GM10847 (cell line): Measurements from ENCODE around the gene ZNF548.

Experiments used
- POLR2A ChIP-seq: IDR thresholded peaks from 2 replicates; pipeline ENCODE4 v1.6.1; 2011; ENCODE audit not compliant: insufficient read length; ENCODE audit errors: extremely low read depth

Gene ZNF548

DNA sequence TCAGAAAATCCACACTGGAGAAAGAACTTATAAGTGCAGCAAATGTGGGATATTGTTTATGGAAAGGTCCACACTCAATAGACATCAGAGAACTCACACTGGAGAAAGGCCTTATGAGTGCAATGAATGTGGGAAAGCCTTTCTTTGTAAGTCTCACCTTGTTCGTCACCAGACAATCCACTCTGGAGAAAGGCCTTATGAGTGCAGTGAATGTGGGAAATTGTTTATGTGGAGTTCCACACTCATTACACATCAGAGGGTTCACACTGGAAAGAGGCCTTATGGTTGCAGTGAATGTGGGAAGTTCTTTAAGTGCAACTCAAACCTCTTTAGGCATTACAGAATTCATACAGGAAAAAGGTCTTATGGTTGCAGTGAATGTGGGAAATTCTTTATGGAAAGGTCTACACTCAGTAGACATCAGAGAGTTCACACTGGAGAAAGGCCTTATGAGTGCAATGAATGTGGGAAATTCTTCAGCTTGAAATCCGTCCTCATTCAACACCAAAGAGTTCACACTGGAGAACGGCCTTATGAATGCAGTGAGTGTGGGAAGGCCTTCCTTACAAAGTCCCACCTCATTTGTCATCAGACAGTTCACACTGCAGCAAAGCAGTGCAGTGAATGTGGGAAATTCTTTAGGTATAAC, 12.0 kb upstream of the ZNF548 start:
- TF ChIP-seq POLR2A = no peak

DNA sequence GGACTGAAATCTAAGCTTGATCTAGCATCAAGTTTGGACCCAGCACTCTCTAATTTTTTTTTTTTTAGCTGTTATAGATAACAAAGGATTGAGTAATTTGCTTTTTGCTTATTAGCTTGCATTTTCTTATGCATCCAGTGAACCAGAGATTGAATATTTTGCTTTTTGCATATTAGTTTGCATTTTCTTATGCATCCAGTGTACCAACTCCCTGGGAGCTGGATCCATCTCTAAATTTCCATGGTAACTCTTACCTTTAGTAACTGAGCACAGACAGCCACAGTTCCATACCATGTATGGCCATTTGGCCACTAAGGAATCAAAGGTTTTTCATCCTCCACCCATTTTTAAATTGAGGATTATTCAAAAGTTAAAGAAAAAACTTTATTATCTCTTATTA, 8.7 kb upstream of the ZNF548 start:
- TF ChIP-seq POLR2A = no peak

DNA sequence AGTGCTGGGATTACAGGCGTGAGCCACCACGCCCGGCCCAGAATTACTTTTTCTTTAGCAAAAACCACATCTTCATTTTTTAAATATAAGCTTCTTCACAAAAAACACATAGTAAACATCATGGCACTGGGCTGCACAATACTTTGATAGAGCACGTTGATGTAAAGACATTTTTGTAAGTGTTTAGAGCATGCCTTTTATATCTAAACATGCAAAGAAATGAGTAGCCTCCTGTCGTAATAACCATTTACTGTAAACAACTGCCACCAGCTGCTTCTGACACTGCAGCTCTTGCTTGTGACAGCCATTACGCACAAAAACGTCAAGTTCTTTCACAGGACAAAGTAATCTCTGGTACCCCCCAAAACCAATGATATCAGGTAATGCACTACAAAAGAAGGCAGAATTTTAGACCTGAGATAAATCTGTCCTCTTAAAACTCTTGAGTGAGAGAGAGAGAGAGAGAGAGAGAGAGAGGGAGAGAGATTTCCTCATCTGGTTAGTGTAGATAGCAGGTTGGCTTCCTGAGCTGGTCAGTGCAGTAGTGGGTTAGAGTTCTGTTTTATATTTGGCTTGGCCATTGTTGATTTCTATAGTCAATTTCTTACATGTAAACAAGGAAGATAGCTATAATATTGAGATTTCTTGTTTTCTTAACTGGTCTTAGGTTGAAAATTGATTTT, 6.7 kb upstream of the ZNF548 start:
- TF ChIP-seq POLR2A = no peak

DNA sequence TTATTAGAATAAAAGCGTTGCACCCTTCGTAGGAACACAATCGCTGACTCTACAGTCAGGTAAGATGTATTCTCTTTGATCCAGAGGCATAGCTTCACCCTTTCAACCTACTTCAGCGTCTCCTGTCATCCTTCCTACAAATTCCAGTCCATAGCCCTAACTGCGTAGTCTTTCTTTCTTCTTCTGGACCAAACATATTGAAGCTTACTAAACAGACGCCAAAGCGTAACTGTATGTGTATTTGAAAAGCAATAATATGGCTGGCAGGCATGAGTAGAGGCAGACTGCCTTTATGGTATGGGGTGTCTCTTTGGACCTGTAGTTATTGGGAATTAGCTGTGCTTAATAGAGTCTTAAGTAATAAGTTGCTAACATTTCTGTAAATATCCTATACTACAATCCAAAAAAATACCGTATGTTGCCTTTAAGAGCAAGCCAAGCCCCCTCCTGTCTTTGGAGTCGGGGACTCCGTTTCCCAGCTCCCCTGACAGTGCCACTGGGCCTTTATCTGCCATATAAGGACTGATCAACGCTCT, 392 bp upstream of the ZNF548 start:
- no peak for TF ChIP-seq POLR2A

DNA sequence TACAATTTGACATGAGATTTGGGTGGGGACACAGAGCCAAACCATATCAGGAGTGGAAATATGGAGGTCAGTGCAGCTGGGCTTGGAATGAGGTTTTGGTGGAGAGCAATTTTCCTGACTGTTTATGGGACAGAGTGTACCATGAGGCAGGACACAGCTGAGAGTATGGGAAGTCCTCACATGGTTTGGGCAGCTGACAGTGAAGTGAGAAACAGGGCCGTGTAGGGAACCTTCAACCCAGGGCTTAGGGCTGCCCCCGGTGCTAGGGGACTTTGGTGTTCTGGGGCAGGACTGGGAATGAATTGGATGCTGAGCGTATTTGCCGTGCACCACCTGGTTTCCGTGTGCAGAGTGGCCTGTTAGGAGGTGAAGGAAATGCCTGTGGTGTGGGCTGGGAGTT, 6.1 kb downstream of the ZNF548 start:
- no peak for TF ChIP-seq POLR2A

DNA sequence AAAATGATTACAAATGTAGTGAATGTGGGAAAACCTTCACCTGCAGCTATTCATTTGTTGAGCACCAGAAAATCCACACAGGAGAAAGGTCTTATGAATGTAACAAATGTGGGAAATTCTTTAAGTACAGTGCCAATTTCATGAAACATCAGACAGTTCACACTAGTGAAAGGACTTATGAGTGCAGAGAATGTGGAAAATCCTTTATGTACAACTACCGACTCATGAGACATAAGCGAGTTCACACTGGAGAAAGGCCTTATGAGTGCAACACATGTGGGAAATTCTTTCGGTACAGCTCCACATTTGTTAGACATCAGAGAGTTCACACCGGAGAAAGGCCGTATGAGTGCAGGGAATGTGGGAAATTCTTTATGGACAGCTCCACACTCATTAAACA, 9.2 kb downstream of the ZNF548 start:
- TF ChIP-seq POLR2A = no peak

DNA sequence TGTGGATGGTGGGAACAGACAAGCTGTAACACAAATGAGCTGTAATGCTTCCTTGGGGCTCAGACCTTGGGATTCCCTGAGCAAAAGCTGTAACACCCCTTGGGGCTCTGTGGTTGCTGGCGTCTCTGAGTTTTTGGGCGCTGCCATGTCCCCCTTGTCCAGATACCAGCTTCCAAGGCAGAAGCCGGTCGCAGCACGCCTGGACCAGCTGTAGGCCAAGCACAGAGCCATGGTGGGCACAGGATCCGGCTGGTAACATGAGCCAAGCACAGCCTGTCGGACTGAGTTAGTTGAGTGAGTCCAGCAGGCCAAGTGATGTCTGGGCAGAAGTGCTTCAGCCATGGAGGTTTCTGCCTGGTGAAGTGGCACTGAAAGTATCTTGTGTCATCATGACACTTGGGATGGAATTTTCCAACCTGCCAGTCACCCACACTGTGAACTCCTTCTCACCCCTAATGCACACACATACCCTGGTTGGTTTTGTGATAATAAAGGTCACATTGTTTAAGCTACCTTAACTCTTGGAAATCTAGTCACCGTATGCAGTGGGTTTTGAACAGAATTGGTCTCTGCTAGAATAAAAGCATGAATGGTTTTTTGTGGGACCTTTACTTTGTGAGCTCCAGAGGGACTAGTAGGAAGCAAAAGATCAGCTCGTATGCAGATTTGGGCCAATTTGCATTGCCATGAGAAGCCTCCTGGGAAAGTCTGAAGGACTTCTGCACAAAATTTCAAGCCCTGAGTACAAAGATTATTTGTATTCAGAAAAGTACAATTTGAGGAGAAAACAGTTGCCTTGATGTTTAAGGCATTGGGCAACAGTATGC, 14.3 kb downstream of the ZNF548 start:
- no peak for TF ChIP-seq POLR2A

DNA sequence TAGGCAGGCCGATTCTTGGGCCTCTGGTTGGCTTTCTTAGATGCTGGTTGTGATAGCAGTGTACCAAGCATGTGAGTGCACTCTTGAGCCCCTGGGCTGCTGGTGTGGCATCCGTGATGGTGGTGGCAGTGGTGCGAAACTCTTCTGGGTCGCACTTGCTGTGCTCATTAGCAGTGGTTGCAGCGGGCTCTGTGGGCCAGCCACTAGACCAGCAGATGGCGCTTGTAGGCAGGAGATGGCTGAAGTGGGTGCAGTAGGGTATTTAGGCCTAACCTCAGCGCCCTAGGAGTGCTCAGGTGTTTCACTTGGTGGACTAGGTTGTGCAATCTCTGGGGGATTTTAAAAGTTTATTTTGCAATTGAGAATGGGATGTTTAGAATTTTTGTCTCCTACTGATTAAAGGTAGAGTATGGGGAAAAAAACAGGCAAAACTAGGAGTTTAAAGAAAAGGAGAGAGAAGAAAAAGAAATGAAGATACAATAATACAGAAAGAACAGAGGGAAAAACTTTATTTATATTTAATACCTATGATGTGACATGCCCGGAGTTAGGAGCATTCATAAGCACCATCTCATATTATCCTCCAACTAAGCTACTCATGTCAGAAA, 17.0 kb downstream of the ZNF548 start:
- no peak for TF ChIP-seq POLR2A

DNA sequence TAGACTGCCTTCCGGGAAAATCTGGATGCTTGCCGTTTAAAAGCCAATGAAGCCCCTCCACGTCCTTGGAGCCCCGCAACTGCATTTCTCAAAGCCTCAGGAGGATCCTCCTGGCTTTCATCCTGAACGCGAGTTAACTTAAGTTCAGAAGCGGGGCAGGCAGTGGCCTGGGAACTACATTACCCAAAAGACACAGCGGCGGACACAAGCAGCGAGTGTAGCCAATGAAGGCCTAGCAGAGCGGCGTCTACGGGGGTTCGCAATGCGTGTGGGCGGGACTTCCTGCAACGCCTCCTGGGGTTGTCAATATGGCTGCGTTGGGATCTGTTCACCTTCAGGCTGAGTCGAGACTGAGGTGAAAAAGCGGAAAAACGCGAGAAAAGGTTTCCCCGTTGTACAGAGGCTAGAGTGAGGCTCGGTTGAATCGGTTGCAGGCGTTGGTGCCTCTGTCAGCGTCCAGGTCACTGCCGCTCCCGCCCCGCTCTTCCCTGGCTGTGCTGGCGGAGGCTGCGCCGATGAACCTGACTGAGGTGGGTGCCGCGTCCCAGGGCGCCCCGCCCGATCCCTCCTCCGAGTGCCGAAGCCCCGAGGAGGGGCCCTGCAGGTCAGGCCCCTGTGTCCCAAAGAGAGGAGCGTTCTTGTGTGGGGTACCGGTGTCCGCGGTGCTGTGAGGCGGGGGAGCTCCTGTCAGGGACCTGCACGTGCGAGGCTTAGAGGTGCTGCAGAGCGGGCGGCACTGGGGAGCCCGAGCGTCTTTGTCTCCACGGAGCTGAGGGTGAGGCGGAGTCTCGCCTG, 21.4 kb downstream of the ZNF548 start, which contains the start of gene ZNF17:
ZNF17 (plus strand) TSS at position 285 of the 795 bp plus-strand sequence. CDS start 2,455 bp downstream, outside the sequence.
- TF ChIP-seq POLR2A = peak; percentile 52

DNA sequence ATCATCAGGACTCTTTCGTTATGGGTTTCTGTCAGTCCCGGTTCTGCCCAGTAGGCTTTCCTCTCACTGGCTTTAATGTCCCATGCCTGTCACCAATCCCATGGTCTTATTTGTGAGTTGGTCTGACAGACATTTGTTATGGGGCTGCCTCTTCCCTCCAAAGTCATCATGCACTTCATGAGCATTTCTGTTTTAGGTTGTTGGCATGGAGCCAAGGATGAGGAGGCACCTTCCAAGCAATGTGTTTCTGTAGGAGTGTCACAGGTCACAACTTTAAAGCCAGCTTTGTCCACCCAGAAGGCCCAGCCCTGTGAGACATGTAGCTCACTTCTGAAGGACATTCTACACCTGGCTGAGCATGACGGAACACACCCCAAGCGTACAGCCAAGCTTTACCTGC, 29.8 kb downstream of the ZNF548 start:
- no peak for TF ChIP-seq POLR2A

DNA sequence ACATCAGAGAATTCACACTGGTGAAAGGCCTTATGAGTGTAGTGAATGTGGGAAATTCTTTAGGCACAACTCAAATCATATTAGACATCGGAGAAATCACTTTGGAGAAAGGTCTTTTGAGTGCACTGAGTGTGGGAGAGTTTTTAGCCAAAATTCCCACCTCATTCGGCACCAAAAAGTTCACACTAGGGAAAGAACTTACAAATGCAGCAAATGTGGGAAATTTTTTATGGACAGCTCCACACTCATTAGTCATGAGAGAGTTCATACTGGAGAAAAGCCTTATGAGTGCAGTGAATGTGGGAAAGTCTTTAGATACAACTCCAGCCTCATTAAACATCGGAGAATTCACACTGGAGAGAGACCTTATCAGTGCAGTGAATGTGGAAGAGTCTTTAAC, 31.4 kb downstream of the ZNF548 start:
- TF ChIP-seq POLR2A = no peak

DNA sequence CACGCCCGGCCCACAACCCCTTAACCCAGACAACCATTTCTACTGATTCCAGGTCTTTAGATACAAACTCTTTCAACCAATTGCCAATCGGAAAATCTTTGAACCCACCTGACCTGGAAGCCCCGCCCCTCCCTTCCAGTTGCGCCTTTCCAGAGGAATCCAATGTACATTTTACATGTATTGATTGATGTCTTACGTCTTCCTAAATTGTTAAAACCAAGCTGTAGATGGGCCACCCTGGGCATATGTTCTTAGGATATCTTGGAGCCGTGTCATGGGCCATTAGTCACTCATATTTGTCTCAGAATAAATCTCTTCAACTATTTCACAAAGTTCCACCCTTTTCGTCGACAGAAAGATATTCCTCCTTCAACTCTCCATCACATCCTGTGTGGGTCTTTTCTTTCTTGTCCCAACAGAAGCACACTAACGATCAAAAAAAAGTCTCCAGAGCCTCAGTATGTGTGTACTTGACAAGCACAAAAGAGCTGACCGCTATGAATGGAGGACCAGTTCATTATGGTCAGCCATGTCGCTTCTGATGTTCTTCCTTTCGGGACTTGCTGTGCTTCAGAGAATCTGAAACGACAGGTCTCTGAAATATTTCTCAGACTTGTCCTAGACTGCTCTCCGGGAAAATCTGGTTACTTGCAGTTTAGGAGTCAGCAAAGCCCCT, 44.9 kb downstream of the ZNF548 start:
- TF ChIP-seq POLR2A = no peak

DNA sequence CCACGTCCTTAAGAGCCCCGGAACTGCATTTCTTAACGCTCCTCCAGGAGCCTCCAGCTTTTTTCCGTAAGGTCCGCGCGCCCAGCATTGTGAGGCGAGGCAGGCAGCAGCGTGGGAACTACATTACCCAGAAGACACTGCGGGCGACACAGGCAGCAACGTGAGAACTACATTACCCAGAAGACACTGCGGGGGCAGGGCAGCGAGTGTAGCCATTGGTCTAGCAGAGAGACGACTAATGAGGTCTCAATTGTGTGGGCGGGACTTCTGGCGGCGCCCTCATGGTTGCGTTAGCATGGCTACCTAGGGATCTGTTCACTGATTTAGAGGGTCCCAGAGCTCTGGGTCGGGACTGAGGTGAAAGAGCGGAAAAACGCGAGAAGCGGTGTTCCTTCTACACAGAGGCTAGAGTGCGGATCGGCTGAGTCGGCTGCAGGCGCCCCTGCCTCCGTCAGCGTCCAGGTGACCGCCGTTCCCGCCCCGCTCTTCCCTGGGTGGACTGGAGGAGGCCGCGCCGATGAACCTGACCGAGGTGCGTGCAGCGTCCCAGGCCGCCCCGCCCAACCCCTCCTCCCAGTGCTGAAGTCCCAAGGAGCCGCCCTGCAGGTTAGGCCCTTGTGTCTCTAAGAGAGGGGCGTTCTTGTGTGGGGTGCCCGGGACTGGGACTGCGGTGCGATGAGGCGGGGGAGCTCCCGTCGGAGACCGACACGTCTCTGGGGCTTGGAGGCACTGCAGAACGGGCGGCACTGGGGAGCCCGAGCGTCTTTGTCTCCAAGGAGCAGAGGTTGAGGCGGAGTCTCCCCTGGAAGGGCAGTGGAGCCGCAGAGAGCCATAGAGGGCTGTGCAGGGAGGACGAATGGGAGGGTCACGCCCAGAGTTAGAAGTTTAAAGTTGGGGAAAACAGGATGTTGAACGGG, 45.7 kb downstream of the ZNF548 start, which contains the start of gene ZNF749:
ZNF749 (plus strand) TSS at position 264 of the 917 bp plus-strand sequence; CDS start at position 518, 254 bp downstream.
- peak; percentile 16 for TF ChIP-seq POLR2A
